ENCODE results near the gene SLC13A1. TPM values are rescaled to one million over a fixed set of nuclear protein-coding genes. Genes with fewer than 3 reads are reported as not detected.

Gene SLC13A1
- total and polyA plus RNA-seq, 10 donors = not detected

- DNase-seq = no peak
- intact Hi-C loops (cut with DNase I; ENCODE audit: low total_unique reads) = no loop called here
- no peak for TF ChIP-seq POLR2A (IDR thresholded peaks at IDR 0.05)
- no peak for TF ChIP-seq CTCF (IDR thresholded peaks at IDR 0.05 in 8 of 11, conservative IDR thresholded peaks at IDR 0.05 in 3 of 11)
- TF ChIP-seq POLR2AphosphoS5 (IDR thresholded peaks at IDR 0.05) = no peak
- Histone ChIP-seq H3K27ac (no peak overlapping the region), H3K9me3 (peaks cover 0 to 23% (median 11%) of the 10 kb centered on the region in 8 donors), H3K4me1 (no peaks in the 10 kb centered on the region), H3K27me3 (replicated peaks in 1 of 7) (no peaks in the 10 kb centered on the region), H3K4me3 (no peak overlapping the region), H3K36me3 (no peaks in the 10 kb centered on the region)
- WGBS, 5 donors = 41 to 63% (median 58%) methylated on average over 1 of the region's 1 CpG
Observed at GRCh38 chr7:123220396-123220795, 20.6 kb upstream of the SLC13A1 start.

DNA sequence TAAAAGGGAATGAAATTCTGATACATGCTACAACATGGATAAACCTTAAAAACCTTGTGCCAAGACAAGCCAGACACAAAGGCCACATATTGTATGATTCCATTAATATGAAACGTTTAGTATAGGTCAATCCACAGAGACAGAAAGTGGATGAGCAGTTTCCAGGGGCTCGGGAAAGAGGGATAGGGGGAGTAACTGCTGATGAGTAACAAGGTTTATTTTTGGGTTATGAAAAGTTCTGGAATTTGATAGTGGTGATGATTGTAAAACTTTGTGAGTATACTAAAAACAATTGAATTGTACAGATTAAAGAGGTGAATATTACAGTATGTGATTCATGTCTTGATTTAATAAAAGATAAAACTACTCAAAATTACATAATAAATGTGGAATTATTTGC lies 19.1 kb upstream of the SLC13A1 start:
- DNase-seq = no peak
- Histone ChIP-seq H3K27me3 (replicated peaks in 1 of 7) (no peaks in the 10 kb centered on the region), H3K4me3 (no peak overlapping the region), H3K36me3 (no peaks in the 10 kb centered on the region), H3K27ac (peak overlapping the region in 1 of 8 donors; percentile 11), H3K9me3 (peaks cover 0 to 32% (median 19%) of the 10 kb centered on the region in 8 donors), H3K4me1 (no peaks in the 10 kb centered on the region)
- WGBS, 5 donors = 49 to 63% (median 55%) methylated on average over 2 of the region's 2 CpGs
- intact Hi-C loops (cut with DNase I; ENCODE audit: low total_unique reads) = no loop called here
- TF ChIP-seq CTCF (IDR thresholded peaks at IDR 0.05 in 8 of 11, conservative IDR thresholded peaks at IDR 0.05 in 3 of 11) = no peak
- no peak for TF ChIP-seq POLR2A (IDR thresholded peaks at IDR 0.05)
- TF ChIP-seq POLR2AphosphoS5 (IDR thresholded peaks at IDR 0.05) = no peak

GRCh38 chr7:123216825-123217224 lies 17.1 kb upstream of the SLC13A1 start:
- intact Hi-C loops (cut with DNase I; ENCODE audit: low total_unique reads) = no loop called here
- H3K36me3 ChIP-seq = no peaks in the 10 kb centered on the region
- H3K9me3 ChIP-seq = peaks cover 0 to 22% (median 17%) of the 10 kb centered on the region in 8 donors
- no peaks in the 10 kb centered on the region for H3K4me1 ChIP-seq
- DNase-seq = no peak
- WGBS, 5 donors = 84 to 97% (median 93%) methylated on average over 1 of the region's 1 CpG
- TF ChIP-seq POLR2A (IDR thresholded peaks at IDR 0.05) (no peak), POLR2AphosphoS5 (IDR thresholded peaks at IDR 0.05) (no peak), CTCF (IDR thresholded peaks at IDR 0.05 in 8 of 11, conservative IDR thresholded peaks at IDR 0.05 in 3 of 11) (no peak)
- no peak overlapping the region for H3K4me3 ChIP-seq
- no peaks in the 10 kb centered on the region for H3K27me3 ChIP-seq (replicated peaks in 1 of 7)
- no peak overlapping the region for H3K27ac ChIP-seq

GRCh38 chr7:123215350-123215749 lies 15.6 kb upstream of the SLC13A1 start:
- intact Hi-C loops (cut with DNase I; ENCODE audit: low total_unique reads) = no loop called here
- peaks cover 0 to 19% (median 16%) of the 10 kb centered on the region in 8 donors for H3K9me3 ChIP-seq
- H3K36me3 ChIP-seq = no peaks in the 10 kb centered on the region
- no peak overlapping the region for H3K4me3 ChIP-seq
- no peak overlapping the region for H3K27ac ChIP-seq
- DNase-seq = no peak
- H3K4me1 ChIP-seq = no peaks in the 10 kb centered on the region
- no peak for TF ChIP-seq POLR2A (IDR thresholded peaks at IDR 0.05)
- H3K27me3 ChIP-seq (replicated peaks in 1 of 7) = no peaks in the 10 kb centered on the region
- WGBS, 5 donors = 69 to 84% (median 78%) methylated on average over 4 of the region's 4 CpGs

DNA sequence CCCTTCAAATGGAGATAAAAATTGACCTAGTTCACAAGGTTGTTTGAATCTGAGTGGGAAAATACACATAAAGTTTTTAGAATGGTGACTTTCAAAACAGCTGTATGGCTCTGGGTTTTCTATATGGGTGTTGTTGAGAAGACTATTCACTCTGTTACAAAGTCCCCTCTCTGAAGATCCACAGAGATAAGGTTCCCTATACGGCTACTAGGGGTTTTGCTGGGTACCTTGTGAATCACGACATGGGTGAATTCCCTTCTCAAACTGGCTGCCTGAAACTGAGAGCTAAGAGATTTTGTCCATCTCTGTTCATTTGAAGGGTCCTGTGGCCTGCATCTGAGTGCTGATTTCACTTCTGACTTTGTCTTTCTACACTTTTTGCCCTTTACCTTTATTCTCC lies 11.8 kb upstream of the SLC13A1 start:
- intact Hi-C loops (cut with DNase I; ENCODE audit: low total_unique reads) = no loop called here
- Histone ChIP-seq H3K27me3 (replicated peaks in 1 of 7) (no peaks in the 10 kb centered on the region), H3K27ac (no peak overlapping the region), H3K36me3 (no peaks in the 10 kb centered on the region), H3K9me3 (peaks cover 0 to 19% (median 16%) of the 10 kb centered on the region in 8 donors), H3K4me1 (no peaks in the 10 kb centered on the region), H3K4me3 (no peak overlapping the region)
- TF ChIP-seq POLR2AphosphoS5 (IDR thresholded peaks at IDR 0.05) (no peak), POLR2A (IDR thresholded peaks at IDR 0.05) (no peak), CTCF (IDR thresholded peaks at IDR 0.05 in 8 of 11, conservative IDR thresholded peaks at IDR 0.05 in 3 of 11) (no peak)
- DNase-seq = no peak
- 83 to 94% (median 91%) methylated on average over 2 of the region's 2 CpGs for WGBS, 5 donors

All from spleen (tissue), 11 donors.